RWPE1 (cell line): ENCODE measurements around the gene ZFP42.

Source experiments
- CTCF ChIA-PET: fragments of 350-600 bp; sonication (Branson Sonifier 250); formaldehyde crosslinking; extraction: SDS; loops from one replicate; lab custom pipeline; 2021; lab: Yijun Ruan, JAX
- POLR2A ChIA-PET: fragments of 400-600 bp; formaldehyde crosslinking; extraction: SDS; loops from one replicate; lab custom pipeline; 2020; ENCODE audit warnings: antibody characterized with exemption; ENCODE audit not compliant: low non-redundant PET; lab: Yijun Ruan, JAX
- DNase-seq: peaks from one replicate; pipeline ENCODE4 v3.0.0; 2012; ENCODE audit warnings: low spot score
- H3K27ac ChIP-seq: fragments of 450-650 bp; 2 replicates; pipeline ENCODE4 v1.5.1; 2017
- TF ChIP-seq, protein P1 (sequence below): fragments of 450-650 bp; conservative IDR thresholded peaks from 2 replicates; pipeline ENCODE4 v1.5.1; 2017; ENCODE audit warnings: low read depth, mild to moderate bottlenecking

The ZFP42 gene

DNA sequence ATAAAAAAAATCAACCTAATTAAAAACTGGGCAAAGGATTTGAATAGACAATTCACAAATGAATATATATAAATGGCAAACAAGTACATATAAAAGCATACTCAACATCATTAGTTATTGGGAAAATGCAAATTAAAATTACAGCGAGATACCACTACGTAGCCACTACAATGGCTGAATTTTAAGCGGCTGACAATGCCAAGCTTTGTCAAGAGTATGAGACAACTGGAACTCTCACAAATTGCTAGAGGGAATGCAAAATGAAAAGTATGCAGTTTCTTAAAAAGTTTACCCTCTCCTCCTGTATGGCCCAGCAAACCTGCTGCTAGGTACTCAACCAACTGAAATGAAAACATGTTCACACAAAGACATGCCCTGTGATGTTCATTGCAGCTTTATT, 34.8 kb downstream of the ZFP42 start:
- H3K27ac ChIP-seq = no peak overlapping the region
- CTCF ChIA-PET = no interaction called here
- TF ChIP-seq, protein P1, sequence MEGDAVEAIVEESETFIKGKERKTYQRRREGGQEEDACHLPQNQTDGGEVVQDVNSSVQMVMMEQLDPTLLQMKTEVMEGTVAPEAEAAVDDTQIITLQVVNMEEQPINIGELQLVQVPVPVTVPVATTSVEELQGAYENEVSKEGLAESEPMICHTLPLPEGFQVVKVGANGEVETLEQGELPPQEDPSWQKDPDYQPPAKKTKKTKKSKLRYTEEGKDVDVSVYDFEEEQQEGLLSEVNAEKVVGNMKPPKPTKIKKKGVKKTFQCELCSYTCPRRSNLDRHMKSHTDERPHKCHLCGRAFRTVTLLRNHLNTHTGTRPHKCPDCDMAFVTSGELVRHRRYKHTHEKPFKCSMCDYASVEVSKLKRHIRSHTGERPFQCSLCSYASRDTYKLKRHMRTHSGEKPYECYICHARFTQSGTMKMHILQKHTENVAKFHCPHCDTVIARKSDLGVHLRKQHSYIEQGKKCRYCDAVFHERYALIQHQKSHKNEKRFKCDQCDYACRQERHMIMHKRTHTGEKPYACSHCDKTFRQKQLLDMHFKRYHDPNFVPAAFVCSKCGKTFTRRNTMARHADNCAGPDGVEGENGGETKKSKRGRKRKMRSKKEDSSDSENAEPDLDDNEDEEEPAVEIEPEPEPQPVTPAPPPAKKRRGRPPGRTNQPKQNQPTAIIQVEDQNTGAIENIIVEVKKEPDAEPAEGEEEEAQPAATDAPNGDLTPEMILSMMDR = no peak
- POLR2A ChIA-PET = no interaction called here
- DNase-seq = no peak

DNA sequence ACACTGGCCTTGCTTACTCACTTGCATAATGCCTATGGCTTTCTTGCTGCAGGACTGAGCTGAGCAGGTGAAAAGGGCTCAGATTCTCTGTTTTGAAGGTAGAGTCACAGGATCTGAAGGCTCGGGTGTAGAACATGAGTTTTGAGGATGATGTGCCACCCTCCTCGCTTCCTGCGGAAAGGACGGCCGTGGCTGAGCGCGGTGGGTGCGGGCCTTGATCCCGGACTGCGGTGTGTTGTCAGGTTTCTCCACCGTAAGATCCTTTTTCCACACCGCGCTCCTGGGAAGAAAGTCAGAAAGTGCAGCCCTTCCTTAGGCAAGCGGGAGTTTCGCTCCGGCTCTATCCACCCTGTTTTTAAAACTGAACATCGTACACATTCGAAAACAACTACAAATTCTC, 36.2 kb downstream of the ZFP42 start:
- POLR2A ChIA-PET = no interaction called here
- TF ChIP-seq, protein P1 = no peak
- CTCF ChIA-PET = no interaction called here
- no peak for DNase-seq
- no peak overlapping the region for H3K27ac ChIP-seq

DNA sequence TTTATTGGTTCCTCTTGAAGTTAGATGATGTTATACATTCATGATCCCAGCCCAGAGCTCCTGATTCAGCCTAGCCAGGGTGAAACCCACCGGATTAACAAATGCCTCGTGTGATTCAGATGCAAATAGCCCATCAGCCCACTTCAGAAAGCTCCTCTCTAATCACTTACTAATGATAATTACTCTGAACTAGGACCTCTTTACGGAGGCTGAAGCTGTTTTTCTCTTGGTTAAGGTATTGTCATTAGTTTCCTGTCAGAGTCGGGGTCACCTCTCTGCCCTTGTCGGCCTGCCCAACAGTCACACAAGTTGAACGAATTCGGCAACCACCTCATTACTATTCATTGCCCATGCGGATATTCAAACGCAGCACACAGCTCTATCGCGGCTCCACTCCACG, 36.6 kb downstream of the ZFP42 start:
- no peak for DNase-seq
- POLR2A ChIA-PET = no interaction called here
- TF ChIP-seq, protein P1 = no peak
- H3K27ac ChIP-seq = no peak overlapping the region
- CTCF ChIA-PET = no interaction called here

DNA sequence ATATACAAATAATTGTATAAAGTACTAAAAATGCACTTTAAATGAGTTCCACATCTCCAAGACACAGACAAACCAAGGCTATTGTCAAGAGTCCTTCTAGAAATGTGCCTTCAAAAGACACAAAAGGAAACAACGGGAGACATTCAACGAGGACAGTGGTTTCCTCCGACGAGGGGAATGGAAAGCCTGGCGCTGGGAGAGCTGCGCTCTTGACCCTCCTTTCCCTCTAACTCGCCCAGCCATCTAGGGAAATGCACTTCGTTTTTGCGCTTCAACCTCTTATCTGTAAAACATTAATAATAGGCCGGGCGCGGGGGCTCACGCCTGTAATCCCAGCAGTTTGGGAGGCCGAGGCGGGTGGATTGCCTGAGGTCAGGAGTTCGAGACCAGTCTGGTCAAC, 37.0 kb downstream of the ZFP42 start:
- TF ChIP-seq, protein P1 = no peak
- no peak overlapping the region for H3K27ac ChIP-seq
- ChIA-PET CTCF (no interaction called here), POLR2A (no interaction called here)
- no peak for DNase-seq

DNA sequence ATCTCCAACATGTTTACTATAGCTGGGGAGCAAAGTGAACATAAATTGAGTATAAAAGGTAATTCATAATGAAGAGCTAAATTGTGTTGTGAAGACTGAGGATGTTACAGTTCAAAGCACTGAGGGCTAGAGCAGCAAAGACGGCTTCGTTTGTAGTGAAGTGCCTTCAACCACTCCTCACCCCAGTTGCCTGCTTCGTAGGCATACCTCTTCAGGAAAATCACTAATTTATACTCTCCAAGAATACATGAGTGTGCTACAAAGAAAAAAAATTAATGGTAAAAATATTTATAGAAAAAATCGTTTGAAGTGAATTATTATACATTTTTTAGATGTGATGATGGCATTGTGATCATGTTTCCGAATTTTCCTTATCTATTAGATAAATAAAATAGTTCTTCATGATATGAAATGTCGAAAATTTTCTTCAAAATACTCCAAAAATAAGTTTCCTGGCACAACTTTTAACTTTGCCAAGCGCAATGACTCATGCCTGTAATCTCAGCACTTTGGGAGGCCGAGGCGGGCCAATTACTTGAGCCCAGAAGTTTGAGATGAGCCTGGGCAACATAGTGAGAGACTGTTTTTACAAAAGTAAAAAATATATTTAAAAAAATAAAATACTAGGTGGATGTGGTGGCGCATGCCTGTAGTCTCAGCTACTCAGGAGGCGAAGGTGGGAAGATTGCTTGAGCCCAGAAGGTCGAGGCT, 41.6 kb downstream of the ZFP42 start:
- TF ChIP-seq, protein P1 = no peak
- no peak for DNase-seq
- ChIA-PET POLR2A (no interaction called here), CTCF (interaction anchor here (0.6 kb wide), 2 partner anchors 15 to 1113 kb away, joined by 3 to 4 read pairs; no protein-coding TSS in a partner anchor)
- H3K27ac ChIP-seq = no peak overlapping the region

DNA sequence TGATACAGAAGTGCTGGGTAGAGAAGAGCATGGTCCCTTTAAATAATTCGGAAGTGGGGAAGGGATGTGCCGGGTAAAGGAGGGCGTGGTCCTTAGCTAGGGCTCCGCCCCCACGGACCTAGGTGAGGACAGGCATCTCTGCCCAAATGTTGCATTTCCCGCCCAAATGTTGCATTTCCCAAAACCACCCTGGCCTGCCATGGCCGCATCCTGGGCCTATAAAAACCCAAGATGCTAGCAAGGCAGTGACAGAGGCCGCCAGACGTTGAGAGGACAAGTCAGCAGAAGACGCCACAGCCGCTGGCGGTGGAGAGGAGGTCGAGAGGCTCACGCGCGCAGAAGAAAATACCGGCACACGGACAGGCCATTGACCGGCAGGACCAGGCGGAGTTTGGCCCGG, 46.1 kb downstream of the ZFP42 start:
- CTCF ChIA-PET = no interaction called here

More for the DNA sequence above, 46.1 kb downstream of the ZFP42 start:
- TF ChIP-seq, protein P1 = no peak
- H3K27ac ChIP-seq = no peak overlapping the region
- no peak for DNase-seq
- POLR2A ChIA-PET = no interaction called here
